ENCODE results near the gene GIPC3. TPM values are rescaled to one million over a fixed set of nuclear protein-coding genes. Genes with fewer than 3 reads are reported as not detected.

Gene GIPC3
- total RNA-seq, 2 experiments from 2014 or later, result 0.26 to 0.31 TPM

GRCh38 chr19:3608750-3609322 is 23.6 kb downstream of the GIPC3 start:
- CTCF ChIA-PET, result interaction anchor here (1.0 to 2.2 kb wide), 3 partner anchors 11 to 179 kb away, joined by 3 to 6 read pairs (median 5); no protein-coding TSS in a partner anchor

GRCh38 chr19:3609779-3610719 is 24.8 kb downstream of the GIPC3 start:
- no peaks in the 10 kb centered on the region for H3K27me3 Mint-ChIP-seq (ENCODE audit: low read depth)
- ChIA-PET CTCF (interaction anchor here (1.0 to 2.2 kb wide), 3 partner anchors 9 to 180 kb away, joined by 3 to 6 read pairs (median 5); no protein-coding TSS in a partner anchor), POLR2A (interaction anchor here (1.2 kb wide), 1 partner anchor 10 kb away, joined by 4 read pairs; no protein-coding TSS in a partner anchor)
- H3K27ac Mint-ChIP-seq, result no peak overlapping the region
- no peak for ATAC-seq
- H3K4me3 Mint-ChIP-seq, result no peak overlapping the region
- no peak for DNase-seq
- no peaks in the 10 kb centered on the region for H3K9me3 Mint-ChIP-seq (ENCODE audit: insufficient read depth)
- H3K36me3 Mint-ChIP-seq (ENCODE audit: low read depth), result peaks cover 11% of the 10 kb centered on the region
- peaks cover 19% of the 10 kb centered on the region for H3K4me1 Mint-ChIP-seq (ENCODE audit: low read depth)

More at GRCh38 chr19:3608750-3609322, 23.6 kb downstream of the GIPC3 start:
- H3K27ac Mint-ChIP-seq, result peak overlapping the region; percentile 60
- ATAC-seq (no peak), DNase-seq (no peak)
- peaks cover 19% of the 10 kb centered on the region for H3K4me1 Mint-ChIP-seq (ENCODE audit: low read depth)
- H3K36me3 Mint-ChIP-seq (ENCODE audit: low read depth), result peaks cover 11% of the 10 kb centered on the region
- H3K27me3 Mint-ChIP-seq (ENCODE audit: low read depth), result no peaks in the 10 kb centered on the region
- H3K4me3 Mint-ChIP-seq, result no peak overlapping the region
- H3K9me3 Mint-ChIP-seq (ENCODE audit: insufficient read depth), result no peaks in the 10 kb centered on the region
- POLR2A ChIA-PET, result interaction anchor here (1.1 kb wide), 1 partner anchor 17 kb away, joined by 3 read pairs; no protein-coding TSS in a partner anchor

- H3K9me3 Mint-ChIP-seq (ENCODE audit: insufficient read depth), result no peaks in the 10 kb centered on the region
- peaks cover 19% of the 10 kb centered on the region for H3K4me1 Mint-ChIP-seq (ENCODE audit: low read depth)
- ATAC-seq (no peak), DNase-seq (no peak)
- H3K27me3 Mint-ChIP-seq (ENCODE audit: low read depth), result no peaks in the 10 kb centered on the region
- CTCF ChIA-PET, result no interaction called here
- H3K27ac Mint-ChIP-seq, result no peak overlapping the region
- H3K4me3 Mint-ChIP-seq, result no peak overlapping the region
- H3K36me3 Mint-ChIP-seq (ENCODE audit: low read depth), result peaks cover 11% of the 10 kb centered on the region
- POLR2A ChIA-PET, result no interaction called here
Observed at GRCh38 chr19:3610745-3611717, 25.8 kb downstream of the GIPC3 start.

GRCh38 chr19:3611841-3612240 is 26.6 kb downstream of the GIPC3 start:
- Mint-ChIP-seq H3K27ac (no peak overlapping the region), H3K27me3 (ENCODE audit: low read depth) (no peaks in the 10 kb centered on the region), H3K36me3 (ENCODE audit: low read depth) (peaks cover 11% of the 10 kb centered on the region), H3K4me3 (no peak overlapping the region), H3K4me1 (ENCODE audit: low read depth) (peaks cover 19% of the 10 kb centered on the region), H3K9me3 (ENCODE audit: insufficient read depth) (no peaks in the 10 kb centered on the region)
- ChIA-PET CTCF (no interaction called here), POLR2A (no interaction called here)
- DNase-seq (no peak), ATAC-seq (no peak)

GRCh38 chr19:3612330-3612729 is 27.1 kb downstream of the GIPC3 start:
- Mint-ChIP-seq H3K27ac (no peak overlapping the region), H3K9me3 (ENCODE audit: insufficient read depth) (no peaks in the 10 kb centered on the region), H3K27me3 (ENCODE audit: low read depth) (no peaks in the 10 kb centered on the region), H3K4me3 (no peak overlapping the region), H3K36me3 (ENCODE audit: low read depth) (peaks cover 11% of the 10 kb centered on the region), H3K4me1 (ENCODE audit: low read depth) (peaks cover 20% of the 10 kb centered on the region)
- ChIA-PET POLR2A (no interaction called here), CTCF (no interaction called here)
- ATAC-seq (no peak), DNase-seq (no peak)

GRCh38 chr19:3612901-3613741 is 27.8 kb downstream of the GIPC3 start:
- ChIA-PET POLR2A (interaction anchor here (0.6 kb wide), 1 partner anchor 27 kb away, joined by 3 read pairs; no protein-coding TSS in a partner anchor), CTCF (no interaction called here)
- ATAC-seq, result no peak
- Mint-ChIP-seq H3K27ac (no peak overlapping the region), H3K9me3 (ENCODE audit: insufficient read depth) (no peaks in the 10 kb centered on the region), H3K4me3 (no peak overlapping the region), H3K36me3 (ENCODE audit: low read depth) (peaks cover 11% of the 10 kb centered on the region), H3K4me1 (ENCODE audit: low read depth) (peaks cover 20% of the 10 kb centered on the region), H3K27me3 (ENCODE audit: low read depth) (no peaks in the 10 kb centered on the region)
- no peak for DNase-seq

GRCh38 chr19:3613818-3614661 is 28.8 kb downstream of the GIPC3 start:
- H3K4me1 Mint-ChIP-seq (ENCODE audit: low read depth), result peaks cover 18% of the 10 kb centered on the region
- H3K27ac Mint-ChIP-seq, result no peak overlapping the region
- DNase-seq, result no peak
- ATAC-seq, result no peak
- POLR2A ChIA-PET, result no interaction called here
- no peak overlapping the region for H3K4me3 Mint-ChIP-seq
- CTCF ChIA-PET, result no interaction called here
- H3K9me3 Mint-ChIP-seq (ENCODE audit: insufficient read depth), result no peaks in the 10 kb centered on the region
- peaks cover 16% of the 10 kb centered on the region for H3K36me3 Mint-ChIP-seq (ENCODE audit: low read depth)
- no peaks in the 10 kb centered on the region for H3K27me3 Mint-ChIP-seq (ENCODE audit: low read depth)

GRCh38 chr19:3614858-3615505 is 29.7 kb downstream of the GIPC3 start:
- H3K4me3 Mint-ChIP-seq, result no peak overlapping the region
- peaks cover 19% of the 10 kb centered on the region for H3K36me3 Mint-ChIP-seq (ENCODE audit: low read depth)

GRCh38 chr19:3615524-3616135 is 30.4 kb downstream of the GIPC3 start:
- Mint-ChIP-seq H3K36me3 (ENCODE audit: low read depth) (peaks cover 16% of the 10 kb centered on the region), H3K9me3 (ENCODE audit: insufficient read depth) (no peaks in the 10 kb centered on the region), H3K27me3 (ENCODE audit: low read depth) (no peaks in the 10 kb centered on the region), H3K4me3 (no peak overlapping the region), H3K4me1 (ENCODE audit: low read depth) (peaks cover 12% of the 10 kb centered on the region), H3K27ac (no peak overlapping the region)
- CTCF ChIA-PET, result no interaction called here
- DNase-seq (no peak), ATAC-seq (no peak)
- POLR2A ChIA-PET, result no interaction called here

More at GRCh38 chr19:3614858-3615505, 29.7 kb downstream of the GIPC3 start:
- POLR2A ChIA-PET, result no interaction called here
- H3K4me1 Mint-ChIP-seq (ENCODE audit: low read depth), result peaks cover 12% of the 10 kb centered on the region
- no peak for ATAC-seq
- H3K27ac Mint-ChIP-seq, result no peak overlapping the region
- H3K9me3 Mint-ChIP-seq (ENCODE audit: insufficient read depth), result no peaks in the 10 kb centered on the region
- CTCF ChIA-PET, result no interaction called here
- no peak for DNase-seq
- H3K27me3 Mint-ChIP-seq (ENCODE audit: low read depth), result no peaks in the 10 kb centered on the region

GRCh38 chr19:3617463-3617862 is 32.2 kb downstream of the GIPC3 start:
- CTCF ChIA-PET, result no interaction called here
- Mint-ChIP-seq H3K9me3 (ENCODE audit: insufficient read depth) (no peaks in the 10 kb centered on the region), H3K4me3 (no peak overlapping the region), H3K36me3 (ENCODE audit: low read depth) (peaks cover 12% of the 10 kb centered on the region), H3K27ac (no peak overlapping the region), H3K27me3 (ENCODE audit: low read depth) (no peaks in the 10 kb centered on the region), H3K4me1 (ENCODE audit: low read depth) (peaks cover 12% of the 10 kb centered on the region)
- peak; percentile 41 for DNase-seq
- POLR2A ChIA-PET, result no interaction called here
- peak; percentile 55 for ATAC-seq
